Activated CD4-positive, alpha-beta T cell treated with anti-CD3 and anti-CD28 coated beads, Interleukin-2, amount 10 ng/mL, durations not matched to agents 7 days and 5 days (primary cell): Measurements from ENCODE around the gene CNTN4. TPM values are rescaled to one million over a fixed set of nuclear protein-coding genes. Genes with fewer than 3 reads are reported as not detected.
A peak's percentile ranks its signal among the peaks of the same experiment; 100 is the strongest.

Experiments
- CTCF ChIA-PET: fragments of 350-600 bp; sonication (Branson Sonifier 250); formaldehyde crosslinking; loops from one replicate; lab custom pipeline; 2021; ENCODE audit warnings: antibody characterized with exemption; lab: Charles Lee
- POLR2A ChIA-PET: fragments of 350-600 bp; sonication (Branson Sonifier 250); formaldehyde crosslinking; loops from one replicate; lab custom pipeline; 2021; ENCODE audit warnings: antibody characterized with exemption; lab: Charles Lee
- DNase-seq: peaks from one replicate; pipeline ENCODE4 v3.0.0-alpha.2; 2020
- H3K27ac Mint-ChIP-seq: one replicate; pipeline ENCODE4 v1.8.0; 2021; ENCODE audit warnings: mild to moderate bottlenecking, moderate library complexity, mixed read lengths
- H3K27me3 Mint-ChIP-seq: one replicate; pipeline ENCODE4 v1.8.0; 2021; ENCODE audit warnings: mixed read lengths
- H3K36me3 Mint-ChIP-seq: one replicate; pipeline ENCODE4 v1.8.0; 2021; ENCODE audit warnings: low read depth, mixed read lengths
- H3K4me1 Mint-ChIP-seq: one replicate; pipeline ENCODE4 v1.8.0; 2021; ENCODE audit warnings: mixed read lengths
- H3K4me3 Mint-ChIP-seq: one replicate; pipeline ENCODE4 v1.8.0; 2021; ENCODE audit warnings: mild to moderate bottlenecking, moderate library complexity, mixed read lengths
- H3K9me3 Mint-ChIP-seq: one replicate; pipeline ENCODE4 v1.8.0; 2021; ENCODE audit warnings: mixed read lengths
- total RNA-seq, 2 experiments: library from RNA; stranded (reverse); gene quantifications; one replicate each; pipeline ENCODE4 v1.2.3, GENCODE V29; 2021

The CNTN4 gene
- total RNA-seq, 2 experiments from 2014 or later = not detected

GRCh38 chr3:3015185-3016089 lies 916.8 kb downstream of the CNTN4 start:
- no peaks in the 10 kb centered on the region for H3K9me3 Mint-ChIP-seq
- no peak overlapping the region for H3K4me3 Mint-ChIP-seq
- ChIA-PET CTCF (no interaction called here), POLR2A (no interaction called here)
- no peaks in the 10 kb centered on the region for H3K4me1 Mint-ChIP-seq
- H3K27me3 Mint-ChIP-seq = peaks cover 20% of the 10 kb centered on the region
- no peak for DNase-seq
- H3K27ac Mint-ChIP-seq = no peak overlapping the region
- H3K36me3 Mint-ChIP-seq = no peaks in the 10 kb centered on the region

- Mint-ChIP-seq H3K27me3 (peaks cover 20% of the 10 kb centered on the region), H3K4me3 (no peak overlapping the region), H3K27ac (no peak overlapping the region), H3K36me3 (no peaks in the 10 kb centered on the region), H3K9me3 (no peaks in the 10 kb centered on the region), H3K4me1 (no peaks in the 10 kb centered on the region)
- POLR2A ChIA-PET = no interaction called here
- CTCF ChIA-PET = interaction anchor here (0.6 to 0.7 kb wide), 2 partner anchors 82 to 208 kb away, joined by 3 to 5 read pairs; no protein-coding TSS in a partner anchor
- no peak for DNase-seq
These were observed 917.6 kb downstream of the CNTN4 start for GRCh38 chr3:3016226-3016625.

- Mint-ChIP-seq H3K36me3 (no peaks in the 10 kb centered on the region), H3K4me3 (no peak overlapping the region), H3K4me1 (no peaks in the 10 kb centered on the region), H3K27ac (no peak overlapping the region), H3K27me3 (peaks cover 23% of the 10 kb centered on the region), H3K9me3 (no peaks in the 10 kb centered on the region)
- ChIA-PET CTCF (no interaction called here), POLR2A (no interaction called here)
- no peak for DNase-seq
These were observed 921.5 kb downstream of the CNTN4 start for GRCh38 chr3:3020209-3020608.

- no peak for DNase-seq
- Mint-ChIP-seq H3K27ac (no peak overlapping the region), H3K4me1 (peaks cover 8% of the 10 kb centered on the region), H3K27me3 (peaks cover 15% of the 10 kb centered on the region), H3K9me3 (no peaks in the 10 kb centered on the region), H3K4me3 (no peak overlapping the region), H3K36me3 (no peaks in the 10 kb centered on the region)
- POLR2A ChIA-PET = no interaction called here
- CTCF ChIA-PET = no interaction called here
These were observed 924.6 kb downstream of the CNTN4 start for GRCh38 chr3:3023111-3023745.

- H3K4me1 Mint-ChIP-seq = peaks cover 17% of the 10 kb centered on the region
- peak overlapping the region; percentile 65 for H3K27ac Mint-ChIP-seq
- H3K36me3 Mint-ChIP-seq = no peaks in the 10 kb centered on the region
- H3K4me3 Mint-ChIP-seq = no peak overlapping the region
- ChIA-PET POLR2A (no interaction called here), CTCF (interaction anchor here (1.5 kb wide), 1 partner anchor 144 kb away, joined by 4 read pairs; no protein-coding TSS in a partner anchor)
- H3K27me3 Mint-ChIP-seq = peaks cover 11% of the 10 kb centered on the region
- peak; percentile 7 for DNase-seq
- H3K9me3 Mint-ChIP-seq = no peaks in the 10 kb centered on the region
These were observed 929.4 kb downstream of the CNTN4 start for GRCh38 chr3:3027976-3028567.

- DNase-seq = no peak
- Mint-ChIP-seq H3K27me3 (peaks cover 2% of the 10 kb centered on the region), H3K27ac (no peak overlapping the region), H3K9me3 (no peaks in the 10 kb centered on the region), H3K4me1 (peaks cover 17% of the 10 kb centered on the region), H3K4me3 (no peak overlapping the region), H3K36me3 (no peaks in the 10 kb centered on the region)
- ChIA-PET POLR2A (no interaction called here), CTCF (no interaction called here)
These were observed 932.7 kb downstream of the CNTN4 start for GRCh38 chr3:3031326-3031725.

GRCh38 chr3:3037156-3037555 lies 938.5 kb downstream of the CNTN4 start:
- H3K36me3 Mint-ChIP-seq = no peaks in the 10 kb centered on the region
- no peaks in the 10 kb centered on the region for H3K9me3 Mint-ChIP-seq
- no peak overlapping the region for H3K27ac Mint-ChIP-seq
- no peak overlapping the region for H3K4me3 Mint-ChIP-seq
- CTCF ChIA-PET = no interaction called here
- peaks cover 2% of the 10 kb centered on the region for H3K27me3 Mint-ChIP-seq
- no peak for DNase-seq
- POLR2A ChIA-PET = no interaction called here
- H3K4me1 Mint-ChIP-seq = no peaks in the 10 kb centered on the region

- Mint-ChIP-seq H3K27ac (no peak overlapping the region), H3K36me3 (no peaks in the 10 kb centered on the region), H3K4me3 (no peak overlapping the region), H3K9me3 (no peaks in the 10 kb centered on the region), H3K4me1 (no peaks in the 10 kb centered on the region), H3K27me3 (peaks cover 2% of the 10 kb centered on the region)
- no peak for DNase-seq
- CTCF ChIA-PET = no interaction called here
- POLR2A ChIA-PET = no interaction called here
These were observed 939.7 kb downstream of the CNTN4 start for GRCh38 chr3:3038201-3038991.

- POLR2A ChIA-PET = no interaction called here
- no peaks in the 10 kb centered on the region for H3K9me3 Mint-ChIP-seq
- no peak for DNase-seq
- H3K27me3 Mint-ChIP-seq = no peaks in the 10 kb centered on the region
- H3K4me3 Mint-ChIP-seq = no peak overlapping the region
- H3K4me1 Mint-ChIP-seq = no peaks in the 10 kb centered on the region
- H3K36me3 Mint-ChIP-seq = no peaks in the 10 kb centered on the region
- CTCF ChIA-PET = no interaction called here
- no peak overlapping the region for H3K27ac Mint-ChIP-seq
These were observed 955.3 kb downstream of the CNTN4 start for GRCh38 chr3:3053974-3054373.

GRCh38 chr3:3059645-3060044 lies 961.0 kb downstream of the CNTN4 start:
- POLR2A ChIA-PET = no interaction called here
- no peaks in the 10 kb centered on the region for H3K4me1 Mint-ChIP-seq
- H3K27ac Mint-ChIP-seq = no peak overlapping the region
- H3K36me3 Mint-ChIP-seq = no peaks in the 10 kb centered on the region
- no peaks in the 10 kb centered on the region for H3K9me3 Mint-ChIP-seq
- CTCF ChIA-PET = no interaction called here
- no peak for DNase-seq
- H3K27me3 Mint-ChIP-seq = no peaks in the 10 kb centered on the region
- H3K4me3 Mint-ChIP-seq = no peak overlapping the region

GRCh38 chr3:3064297-3064696 lies 965.6 kb downstream of the CNTN4 start:
- POLR2A ChIA-PET = no interaction called here
- H3K27ac Mint-ChIP-seq = no peak overlapping the region
- H3K4me3 Mint-ChIP-seq = no peak overlapping the region
- CTCF ChIA-PET = interaction anchor here (0.6 kb wide), 1 partner anchor 26 kb away, joined by 5 read pairs; no protein-coding TSS in a partner anchor
- H3K9me3 Mint-ChIP-seq = no peaks in the 10 kb centered on the region
- H3K36me3 Mint-ChIP-seq = no peaks in the 10 kb centered on the region
- DNase-seq = no peak
- no peaks in the 10 kb centered on the region for H3K4me1 Mint-ChIP-seq
- H3K27me3 Mint-ChIP-seq = no peaks in the 10 kb centered on the region

GRCh38 chr3:3065876-3066275 lies 967.2 kb downstream of the CNTN4 start:
- ChIA-PET CTCF (no interaction called here), POLR2A (no interaction called here)
- no peaks in the 10 kb centered on the region for H3K9me3 Mint-ChIP-seq
- no peaks in the 10 kb centered on the region for H3K27me3 Mint-ChIP-seq
- no peaks in the 10 kb centered on the region for H3K4me1 Mint-ChIP-seq
- no peak overlapping the region for H3K4me3 Mint-ChIP-seq
- no peak overlapping the region for H3K27ac Mint-ChIP-seq
- no peaks in the 10 kb centered on the region for H3K36me3 Mint-ChIP-seq
- no peak for DNase-seq
